CD14-positive monocyte (primary cell): ENCODE results near the gene SEZ6L2. TPM values are rescaled to one million over a fixed set of nuclear protein-coding genes. Genes with fewer than 3 reads are reported as not detected.
"Not testable (repeated sequence)": the region's sequence is repeated elsewhere in the genome, so short reads cannot be mapped to it uniquely, and the experiment has no call there.

ENCODE experiments used
- DNase-seq, 3 donors: peaks; one replicate each; pipeline ENCODE4 v3.0.0-alpha.2; 2011 to 2022
- H2AFZ ChIP-seq: 2 replicates; pipeline ENCODE4 v1.6.0; 2012; ENCODE audit warnings: mild to moderate bottlenecking, low read depth, low read length, inconsistent platforms; ENCODE audit not compliant: insufficient read depth, poor library complexity, severe bottlenecking
- H3K27ac ChIP-seq, 2 donors: 1 replicate in 1 of 2; 2 replicates in 1 of 2; pipeline ENCODE4 v1.5.1; 2012 to 2013; ENCODE audit warnings: low read length in 2 of 2, control low read depth in 1 of 2, inconsistent platforms in 1 of 2, low read depth in 1 of 2, mild to moderate bottlenecking in 1 of 2
- H3K27me3 ChIP-seq, 2 donors: one replicate each; pipeline versions ENCODE4 v1.6.0 to v1.6.1; 2011 to 2013; ENCODE audit warnings: low read length in 2 of 2; ENCODE audit not compliant: control insufficient read depth in 2 of 2, insufficient read depth in 2 of 2
- H3K36me3 ChIP-seq, 2 donors: replicated peaks in 1 of 2; 1 replicate in 1 of 2; 2 replicates in 1 of 2; pipeline versions ENCODE4 v1.5.1 to v1.6.1; 2012 to 2013; ENCODE audit warnings: low read length in 2 of 2, control low read depth in 1 of 2, inconsistent platforms in 1 of 2, mild to moderate bottlenecking in 1 of 2; ENCODE audit not compliant: insufficient read depth in 2 of 2, control insufficient read depth in 1 of 2
- H3K4me1 ChIP-seq, 2 donors: 1 replicate in 1 of 2; 2 replicates in 1 of 2; pipeline versions ENCODE4 v1.5.1 to v1.6.1; 2012 to 2013; ENCODE audit warnings: low read length in 2 of 2, control low read depth in 1 of 2, inconsistent platforms in 1 of 2, mild to moderate bottlenecking in 1 of 2, moderate library complexity in 1 of 2; ENCODE audit not compliant: insufficient read depth in 2 of 2, control insufficient read depth in 1 of 2
- H3K4me2 ChIP-seq: replicated peaks from 2 replicates; pipeline ENCODE3; 2012; ENCODE audit warnings: low read length, moderate library complexity, mild to moderate bottlenecking; ENCODE audit not compliant: poor library complexity, severe bottlenecking; ENCODE audit errors: extremely low read depth
- H3K4me3 ChIP-seq, 3 experiments: fragments of 200-600 bp in 1 of 3; sonication (generic) in 1 of 3; replicated peaks in 1 of 3; 1 replicate in 2 of 3; 2 replicates in 1 of 3; pipeline ENCODE4 v1.5.1; 2011 to 2013; ENCODE audit warnings: low read length in 3 of 3, mild to moderate bottlenecking in 3 of 3, control low read depth in 2 of 3, low read depth in 2 of 3, inconsistent platforms in 1 of 3, moderate library complexity in 1 of 3
- H3K79me2 ChIP-seq: 2 replicates; pipeline ENCODE4 v1.6.0; 2012; ENCODE audit warnings: mild to moderate bottlenecking, control low read depth, inconsistent platforms, low read length, moderate library complexity; ENCODE audit not compliant: insufficient read depth
- H3K9ac ChIP-seq: 2 replicates; pipeline ENCODE4 v1.6.0; 2017; ENCODE audit warnings: low read length, mild to moderate bottlenecking; ENCODE audit not compliant: insufficient read depth, poor library complexity, severe bottlenecking
- H3K9me3 ChIP-seq, 2 donors: replicated peaks in 1 of 2; 1 replicate in 1 of 2; 2 replicates in 1 of 2; pipeline versions ENCODE4 v1.5.1 to v1.6.1; 2012 to 2013; ENCODE audit warnings: low read length in 2 of 2, control low read depth in 1 of 2; ENCODE audit not compliant: control insufficient read depth in 1 of 2, insufficient read depth in 1 of 2
- H4K20me1 ChIP-seq: 2 replicates; pipeline ENCODE4 v1.6.0; 2012; ENCODE audit warnings: mild to moderate bottlenecking, low read length, control low read depth, moderate library complexity; ENCODE audit not compliant: insufficient read depth
- H3K27ac Mint-ChIP-seq, 7 donors: one replicate each; pipeline ENCODE4 v1.8.0; 2020; ENCODE audit warnings: mild to moderate bottlenecking in 7 of 7, mixed read lengths in 7 of 7, moderate library complexity in 6 of 7, inconsistent platforms in 2 of 7
- H3K27me3 Mint-ChIP-seq, 3 donors: one replicate each; pipeline ENCODE4 v1.8.0; 2021 to 2022; ENCODE audit warnings: low read depth in 3 of 3, mild to moderate bottlenecking in 3 of 3, mixed read lengths in 3 of 3, moderate library complexity in 3 of 3, inconsistent platforms in 1 of 3
- H3K36me3 Mint-ChIP-seq, 2 donors: one replicate each; pipeline ENCODE4 v1.8.0; 2020; ENCODE audit warnings: mixed read lengths in 2 of 2, inconsistent platforms in 1 of 2, mild to moderate bottlenecking in 1 of 2
- H3K4me1 Mint-ChIP-seq: one replicate; pipeline ENCODE4 v1.8.0; 2020; ENCODE audit warnings: mild to moderate bottlenecking, mixed read lengths
- H3K4me3 Mint-ChIP-seq, 2 donors: one replicate each; pipeline ENCODE4 v1.8.0; 2020; ENCODE audit warnings: mild to moderate bottlenecking in 2 of 2, mixed read lengths in 2 of 2, moderate library complexity in 1 of 2
- H3K9me3 Mint-ChIP-seq, 7 donors: one replicate each; pipeline ENCODE4 v1.8.0; 2020 to 2022; ENCODE audit warnings: mixed read lengths in 7 of 7, mild to moderate bottlenecking in 6 of 7, moderate library complexity in 6 of 7, inconsistent platforms in 2 of 7
- WGBS: methylation state at CpG from one replicate; pipeline ENCODE4 v1.1.5; 2013; ENCODE audit warnings: missing lambda C conversion rate; ENCODE audit not compliant: insufficient coverage; 5-methylcytosine and 5-hydroxymethylcytosine counted together
- intact Hi-C, 2 donors: fragments of 100-400 bp; cut with micrococcal nuclease; formaldehyde crosslinking; loops; one replicate each; pipeline versions ENCODE4 v1.15.0 to v1.15.1; 2023
- polyA plus RNA-seq, 3 donors: library from polyadenylated mRNA; depleted of rRNA in 1 of 3; unstranded in 2 of 3; stranded (reverse) in 1 of 3; fragments of 300-500 nt in 2 of 3; fragments of >200 nt in 1 of 3; fragmentation: Illumina TruSeq in 2 of 3; gene quantifications; 1 replicate in 2 of 3; 2 replicates in 1 of 3; pipeline ENCODE4 v1.2.3, GENCODE V29; 2012 to 2021
- TF ChIP-seq, protein P1 (sequence below): fragments of 200-600 bp; IDR thresholded peaks from one replicate; pipeline ENCODE4 v1.8.0; 2022; ENCODE audit warnings: antibody characterized with exemption, mild to moderate bottlenecking

Gene SEZ6L2
- polyA plus RNA-seq, 3 donors = not detected

DNA sequence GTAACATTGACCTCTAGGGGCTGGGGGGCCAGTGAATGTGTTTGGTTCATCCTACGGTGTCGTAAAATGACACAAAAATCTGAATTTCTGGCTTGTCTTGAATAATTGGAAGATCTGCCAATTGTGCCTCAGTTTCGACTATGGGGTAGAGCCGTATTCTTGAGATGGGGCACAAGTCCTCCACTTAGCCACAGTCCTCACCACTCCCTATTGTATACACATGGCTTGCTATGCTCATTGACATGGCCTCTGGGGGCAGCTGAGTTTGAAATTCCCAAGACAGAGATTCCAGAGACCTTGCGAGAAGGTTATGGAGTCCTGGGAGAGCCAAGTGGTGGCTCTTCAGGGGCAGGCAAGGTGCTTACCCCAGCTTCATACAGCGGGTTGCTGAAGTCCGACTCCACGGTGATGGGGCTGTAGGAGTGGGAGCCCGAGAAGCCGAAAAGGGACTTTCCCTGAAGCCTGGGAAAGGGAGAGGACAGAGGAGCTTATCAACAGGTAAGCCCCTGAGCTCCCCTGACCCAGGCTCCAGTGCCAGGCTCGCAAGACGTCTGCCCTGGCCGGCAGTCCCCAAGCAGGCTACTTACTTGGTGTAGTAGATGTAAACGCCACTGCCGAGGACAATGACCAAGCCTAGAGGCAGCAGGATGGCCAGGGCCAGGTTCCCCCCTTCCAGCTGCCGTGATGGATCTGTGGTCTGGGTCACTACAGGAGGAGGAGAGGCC is 27.4 kb downstream of the SEZ6L2 start:
- no peak for DNase-seq
- H3K27me3 Mint-ChIP-seq = peaks cover 20 to 30% (median 29%) of the 10 kb centered on the region in 3 donors
- Histone ChIP-seq H3K27ac (no peak overlapping the region), H3K79me2 (no peaks in the 10 kb centered on the region), H4K20me1 (no peaks in the 10 kb centered on the region), H3K9ac (no peak overlapping the region), H3K36me3 (no peaks in the 10 kb centered on the region), H3K4me2 (no peak overlapping the region), H3K27me3 (peaks cover 3 to 19% of the 10 kb centered on the region in 2 donors), H3K4me1 (peaks cover 9 to 10% of the 10 kb centered on the region in 2 donors), H3K9me3 (no peaks in the 10 kb centered on the region), H2AFZ (no peak overlapping the region), H3K4me3 (no peak overlapping the region)
- H3K36me3 Mint-ChIP-seq = no peaks in the 10 kb centered on the region
- intact Hi-C loops = no loop called here
- no peak overlapping the region for H3K27ac Mint-ChIP-seq
- no peak overlapping the region for H3K4me3 Mint-ChIP-seq
- peaks cover 9% of the 10 kb centered on the region for H3K4me1 Mint-ChIP-seq
- TF ChIP-seq, protein P1, sequence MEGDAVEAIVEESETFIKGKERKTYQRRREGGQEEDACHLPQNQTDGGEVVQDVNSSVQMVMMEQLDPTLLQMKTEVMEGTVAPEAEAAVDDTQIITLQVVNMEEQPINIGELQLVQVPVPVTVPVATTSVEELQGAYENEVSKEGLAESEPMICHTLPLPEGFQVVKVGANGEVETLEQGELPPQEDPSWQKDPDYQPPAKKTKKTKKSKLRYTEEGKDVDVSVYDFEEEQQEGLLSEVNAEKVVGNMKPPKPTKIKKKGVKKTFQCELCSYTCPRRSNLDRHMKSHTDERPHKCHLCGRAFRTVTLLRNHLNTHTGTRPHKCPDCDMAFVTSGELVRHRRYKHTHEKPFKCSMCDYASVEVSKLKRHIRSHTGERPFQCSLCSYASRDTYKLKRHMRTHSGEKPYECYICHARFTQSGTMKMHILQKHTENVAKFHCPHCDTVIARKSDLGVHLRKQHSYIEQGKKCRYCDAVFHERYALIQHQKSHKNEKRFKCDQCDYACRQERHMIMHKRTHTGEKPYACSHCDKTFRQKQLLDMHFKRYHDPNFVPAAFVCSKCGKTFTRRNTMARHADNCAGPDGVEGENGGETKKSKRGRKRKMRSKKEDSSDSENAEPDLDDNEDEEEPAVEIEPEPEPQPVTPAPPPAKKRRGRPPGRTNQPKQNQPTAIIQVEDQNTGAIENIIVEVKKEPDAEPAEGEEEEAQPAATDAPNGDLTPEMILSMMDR = no peak
- H3K9me3 Mint-ChIP-seq = peaks cover 0 to 14% (median 4%) of the 10 kb centered on the region in 7 donors
- 97% methylated on average over 10 of the region's 16 CpGs for WGBS

DNA sequence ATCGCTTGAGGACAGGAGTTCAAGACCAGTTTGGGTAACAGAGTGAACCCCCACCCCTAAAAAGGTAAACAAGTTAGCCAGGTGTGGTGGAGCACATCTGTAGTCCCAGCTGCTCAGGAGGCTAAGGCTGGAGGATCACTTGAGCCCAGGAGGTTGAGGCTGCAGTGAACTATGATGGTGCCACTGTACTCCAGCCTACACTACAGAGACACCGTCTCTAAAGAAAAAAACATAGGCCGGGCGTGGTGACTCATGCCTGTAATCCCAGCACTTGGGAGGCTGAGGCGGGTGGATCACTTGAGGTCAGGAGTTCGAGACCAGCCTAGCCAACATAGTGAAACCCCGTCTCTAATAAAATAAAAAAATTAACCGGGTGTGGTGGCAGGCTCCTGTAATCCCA is 30.3 kb downstream of the SEZ6L2 start:
- 95% methylated on average over 4 of the region's 8 CpGs for WGBS
- H3K9me3 Mint-ChIP-seq = not testable (repeated sequence)

More for the DNA sequence above, 30.3 kb downstream of the SEZ6L2 start:
- H3K9me3 ChIP-seq, H3K4me3 ChIP-seq, H3K79me2 ChIP-seq, H3K4me3 Mint-ChIP-seq, H3K27ac ChIP-seq, H3K4me2 ChIP-seq, H3K36me3 Mint-ChIP-seq, H3K27ac Mint-ChIP-seq, H3K4me1 ChIP-seq, H2AFZ ChIP-seq, H3K27me3 ChIP-seq, H3K4me1 Mint-ChIP-seq, DNase-seq, H4K20me1 ChIP-seq, H3K36me3 ChIP-seq, H3K9ac ChIP-seq: not testable (repeated sequence)
- H3K27me3 Mint-ChIP-seq = peaks cover 2 to 16% (median 7%) of the 10 kb centered on the region in 3 donors
- intact Hi-C loops = loop anchor here in 1 of 2 donors (10.0 kb wide), 2 partner anchors 56 to 106 kb away; partner anchors contain the start of genes KCTD13 and TAOK2
